DMS79 (cell line): ENCODE data around the gene PJA2.

Source experiments
- DNase-seq: peaks from one replicate; lab custom pipeline; 2025; lab: John Stamatoyannopoulos, UW

The PJA2 gene

DNA sequence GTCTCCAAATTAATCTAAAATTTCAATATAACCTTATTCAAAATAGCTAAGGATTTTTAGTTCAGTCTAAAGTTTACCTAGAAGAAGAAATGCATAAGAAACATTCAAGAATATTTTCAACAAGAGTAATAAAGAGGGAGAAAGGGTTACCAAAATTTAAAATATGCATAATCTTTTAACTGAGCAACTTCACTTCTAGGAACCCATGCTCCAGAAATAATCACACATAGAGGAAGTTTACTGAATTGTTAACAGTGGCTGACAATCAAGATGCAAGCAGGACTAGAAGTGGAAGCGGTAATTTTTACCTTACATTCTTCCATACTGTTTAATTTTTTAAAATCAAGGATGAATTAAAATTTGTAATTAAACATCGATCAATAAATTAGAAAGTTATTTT lies 1.9 kb downstream of the PJA2 start:
- DNase-seq = no peak

DNA sequence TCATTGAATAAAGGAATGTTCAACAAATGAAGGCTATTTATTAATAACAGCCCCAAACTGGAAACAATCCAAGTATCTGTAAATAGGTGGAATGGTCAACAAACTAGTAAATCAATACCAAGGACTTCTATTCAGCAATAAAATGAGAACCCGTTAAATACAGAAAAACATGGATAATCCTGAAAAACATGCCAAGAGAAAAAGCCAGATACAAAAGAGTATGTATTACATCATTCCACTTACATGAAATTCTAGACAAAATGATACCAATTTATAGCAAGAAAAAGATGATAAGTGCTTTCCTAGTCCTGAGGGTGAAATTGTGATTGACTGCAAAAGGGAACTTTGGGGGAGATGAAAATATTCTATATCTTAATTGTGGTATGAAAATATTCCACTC lies 3.1 kb downstream of the PJA2 start:
- DNase-seq = no peak

DNA sequence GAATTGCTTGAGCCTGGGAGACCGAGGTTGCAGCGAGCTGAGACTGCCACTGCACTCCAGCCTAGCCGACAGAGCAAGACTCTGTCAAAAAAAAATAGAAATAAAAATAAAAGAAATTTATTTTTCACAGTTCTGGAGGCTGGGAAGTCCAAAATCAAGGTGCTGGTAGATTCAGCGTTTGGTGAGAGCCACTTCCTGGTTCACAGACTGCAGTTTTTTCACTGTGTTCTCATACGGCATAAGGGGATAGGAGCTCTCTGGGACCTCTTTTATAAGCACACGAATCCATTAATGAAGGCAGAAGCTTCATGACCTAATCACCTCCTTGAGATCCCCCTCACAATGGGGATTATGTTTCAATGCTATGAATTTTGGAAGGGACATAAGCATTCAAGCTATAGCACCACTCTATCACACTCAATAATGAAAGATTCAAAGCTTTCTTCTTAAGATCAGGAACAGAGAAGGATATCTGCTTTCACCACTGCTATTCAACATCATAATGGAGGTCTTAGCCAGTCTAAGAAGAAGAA lies 5.3 kb downstream of the PJA2 start:
- DNase-seq = no peak

DNA sequence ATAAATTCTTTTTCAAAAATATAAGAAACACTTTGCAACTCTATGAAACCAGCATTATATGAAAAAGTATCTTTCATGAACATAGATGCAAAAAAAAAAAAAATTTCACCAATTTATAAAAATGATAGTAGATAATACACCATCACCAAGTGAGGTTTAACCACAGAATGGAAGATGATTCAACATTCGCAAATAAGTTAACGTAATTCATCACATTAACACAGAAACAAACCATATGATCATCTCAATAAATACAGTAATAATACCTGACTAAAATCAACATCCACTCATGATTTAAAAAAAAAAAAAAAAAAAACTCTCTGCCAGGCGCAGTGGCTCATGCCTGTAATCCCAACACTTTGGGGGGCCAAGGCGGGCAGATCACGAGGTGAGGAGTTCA lies 6.3 kb downstream of the PJA2 start:
- no peak for DNase-seq

DNA sequence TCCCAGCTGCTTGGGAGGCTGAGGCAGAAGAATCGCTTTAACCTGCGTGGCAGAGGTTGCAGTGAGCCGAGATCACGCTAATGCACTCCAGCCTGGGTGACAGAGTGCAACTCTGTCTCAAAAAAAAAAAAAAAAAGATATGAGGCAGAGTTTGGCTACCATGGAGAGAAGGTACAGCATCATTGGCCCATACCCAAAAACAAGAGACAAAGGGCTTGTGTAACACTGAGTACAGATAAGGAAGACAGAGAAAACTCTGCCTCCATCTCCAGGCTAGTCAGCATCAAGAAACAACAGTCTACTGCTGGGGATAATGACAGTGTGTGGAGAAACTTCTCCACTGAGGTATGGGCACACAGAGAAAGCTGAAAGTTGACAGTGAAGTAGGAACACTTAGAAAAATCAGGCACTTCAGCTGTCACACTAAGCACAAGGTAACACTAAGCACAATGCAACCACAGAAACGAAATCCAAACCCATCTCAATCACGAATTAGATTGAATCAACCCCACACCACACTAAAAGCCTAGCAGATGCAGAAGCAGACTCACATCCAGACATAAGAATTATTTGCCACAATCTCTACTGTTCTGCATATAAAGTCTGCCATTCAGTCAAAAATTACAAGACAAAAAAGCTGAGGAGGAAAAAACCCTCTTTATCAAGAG lies 10.5 kb downstream of the PJA2 start:
- no peak for DNase-seq

DNA sequence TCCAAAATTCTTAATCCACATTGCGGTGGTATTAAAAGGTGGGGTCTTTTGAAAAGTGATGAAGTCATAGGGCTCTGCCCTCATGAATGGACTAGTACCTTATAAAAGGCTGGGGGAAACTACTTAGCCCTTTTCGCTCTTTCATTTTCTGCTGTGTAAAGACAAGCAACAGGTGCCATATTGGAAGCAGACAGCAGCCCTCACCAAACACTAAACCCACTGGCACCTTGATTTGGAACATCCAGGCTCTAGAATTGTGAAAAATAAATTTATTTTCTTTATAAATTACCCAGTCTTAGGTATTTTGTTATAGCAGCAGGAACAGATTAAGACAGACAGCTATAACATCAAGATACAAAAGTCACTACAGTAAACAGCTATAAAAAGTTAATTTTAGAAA lies 12.8 kb downstream of the PJA2 start:
- no peak for DNase-seq

DNA sequence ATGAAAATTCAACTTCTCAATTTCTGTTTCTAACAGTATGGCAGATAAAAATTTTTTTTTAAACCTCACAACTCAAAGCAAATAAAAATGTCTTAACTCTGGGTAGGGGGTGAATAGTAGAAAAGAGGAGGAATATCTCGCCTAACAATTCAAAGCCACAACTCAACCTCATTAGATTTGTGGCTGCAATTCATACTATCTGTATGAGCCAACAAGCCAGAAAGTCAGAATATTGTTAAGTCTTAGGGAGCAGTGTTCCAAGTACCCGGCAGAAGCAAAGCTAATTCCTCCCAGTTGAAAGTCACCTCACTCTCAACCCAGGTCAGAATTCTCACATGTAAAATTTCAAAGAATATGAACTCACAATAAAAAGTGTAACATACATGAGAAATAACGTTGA lies 15.0 kb downstream of the PJA2 start:
- no peak for DNase-seq

DNA sequence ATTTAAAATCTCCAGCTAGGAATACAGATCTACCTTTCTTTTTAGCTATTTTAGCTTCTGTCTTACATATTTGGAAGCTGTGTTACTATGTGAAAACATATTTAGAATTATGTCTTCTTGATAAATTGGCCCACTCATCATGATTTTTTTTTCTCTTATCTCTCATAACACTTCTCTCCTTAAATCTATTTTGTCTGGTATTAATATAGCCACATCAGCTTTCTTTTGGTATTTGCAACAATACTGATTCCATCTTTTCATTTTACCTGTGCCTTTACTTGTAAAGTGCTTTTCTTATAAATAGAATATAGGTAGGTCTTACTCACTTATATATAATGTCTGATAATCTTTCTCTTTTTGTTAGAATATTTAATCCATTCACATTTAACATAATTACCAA lies 19.6 kb downstream of the PJA2 start:
- DNase-seq = no peak

DNA sequence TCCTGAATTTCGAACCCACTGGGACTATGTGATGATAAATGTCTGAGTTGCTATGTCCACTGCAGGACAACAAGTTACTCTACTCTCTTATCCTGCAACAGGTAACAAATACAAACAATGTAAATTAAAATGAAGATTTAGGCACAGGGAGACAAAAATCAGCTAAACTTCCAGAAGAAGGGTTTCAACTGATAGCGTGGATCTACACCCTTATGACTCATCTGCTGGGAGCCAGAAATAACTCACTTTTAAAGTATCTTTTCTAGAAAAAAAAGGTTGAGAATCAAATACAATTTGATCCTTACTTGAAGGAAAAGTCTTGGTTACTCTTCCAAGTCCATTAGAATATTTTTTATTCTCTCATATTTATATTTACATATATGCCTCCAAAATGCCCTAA lies 21.4 kb downstream of the PJA2 start:
- no peak for DNase-seq

DNA sequence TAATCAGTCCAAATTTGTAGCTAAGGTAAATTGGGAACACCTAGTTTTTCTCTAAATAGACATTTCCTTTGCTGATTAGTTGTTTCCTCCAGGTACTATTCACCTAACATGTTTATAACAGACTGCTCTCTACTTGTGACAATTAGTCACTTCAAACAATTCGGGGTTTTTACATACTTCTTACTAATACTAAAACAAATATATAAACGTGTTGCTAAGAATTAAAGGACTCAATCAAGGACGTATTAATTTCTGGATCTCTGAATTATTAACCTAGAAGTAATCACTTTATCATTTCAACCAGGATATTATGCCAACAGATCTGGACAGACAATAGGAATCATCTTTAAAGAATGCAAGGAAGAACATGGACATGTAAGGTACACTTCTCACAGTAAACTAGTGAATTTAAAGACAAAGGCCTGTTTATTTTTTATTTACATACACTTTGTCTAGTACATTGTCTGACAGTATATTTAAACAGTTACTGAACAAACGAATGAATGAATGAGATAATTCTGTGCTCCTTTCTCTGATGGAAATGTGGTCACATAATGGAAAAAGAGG lies 22.3 kb downstream of the PJA2 start:
- no peak for DNase-seq

DNA sequence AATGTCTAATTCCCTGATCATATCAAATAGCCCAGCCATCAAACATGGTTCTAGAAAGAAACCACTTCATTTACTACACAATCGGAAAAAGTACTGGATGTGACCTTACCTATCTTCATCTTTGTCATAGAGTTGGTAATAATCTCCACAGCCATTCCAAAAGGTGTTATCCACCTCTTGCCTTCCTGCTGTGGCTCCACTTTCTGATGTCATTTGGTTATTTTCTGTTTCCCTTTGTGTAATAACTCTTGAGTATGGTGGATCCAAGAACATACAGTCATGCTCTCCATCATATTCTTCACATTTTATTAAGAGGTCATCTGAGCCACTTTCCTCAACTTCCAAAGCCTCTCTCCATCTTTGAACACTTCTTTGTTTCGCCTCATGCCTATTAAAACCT lies 31.7 kb downstream of the PJA2 start:
- DNase-seq = no peak

DNA sequence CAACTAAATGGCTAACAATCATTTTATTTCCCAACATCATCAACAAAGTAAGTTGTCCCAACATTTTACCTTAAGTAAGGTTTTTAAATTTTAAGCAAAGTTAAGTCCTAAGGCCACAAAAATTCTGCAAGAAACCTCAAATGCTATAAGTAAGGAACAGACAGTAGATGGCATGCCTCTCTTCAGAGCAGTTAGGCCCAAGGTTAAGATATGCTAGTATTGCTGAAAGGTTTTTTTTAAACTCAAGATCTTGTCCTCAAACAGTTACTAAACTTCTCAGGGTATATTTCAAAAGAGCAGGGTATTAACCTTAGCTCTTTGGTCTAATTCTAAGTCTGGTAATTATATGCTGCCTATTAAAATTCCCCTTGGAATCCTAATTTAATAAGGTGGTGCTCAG lies 35.1 kb downstream of the PJA2 start:
- no peak for DNase-seq

DNA sequence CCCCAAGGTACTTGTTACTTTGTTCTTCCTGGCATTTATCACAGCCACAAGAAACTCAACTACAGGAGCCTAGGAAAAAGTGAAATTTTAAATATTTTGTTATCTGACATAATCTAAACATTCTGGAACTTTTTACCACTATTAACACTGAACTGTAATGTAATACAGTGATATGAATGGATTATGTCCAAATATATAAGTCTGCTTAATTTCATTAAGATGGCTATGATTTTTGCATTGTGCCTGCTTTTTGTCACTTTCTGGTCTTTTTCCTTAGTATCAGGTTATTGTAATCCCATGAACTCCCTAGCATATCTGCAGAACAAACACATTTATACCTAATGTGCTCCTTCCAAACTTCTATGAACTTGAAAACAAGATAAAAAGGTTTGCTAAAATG lies 35.8 kb downstream of the PJA2 start:
- no peak for DNase-seq

DNA sequence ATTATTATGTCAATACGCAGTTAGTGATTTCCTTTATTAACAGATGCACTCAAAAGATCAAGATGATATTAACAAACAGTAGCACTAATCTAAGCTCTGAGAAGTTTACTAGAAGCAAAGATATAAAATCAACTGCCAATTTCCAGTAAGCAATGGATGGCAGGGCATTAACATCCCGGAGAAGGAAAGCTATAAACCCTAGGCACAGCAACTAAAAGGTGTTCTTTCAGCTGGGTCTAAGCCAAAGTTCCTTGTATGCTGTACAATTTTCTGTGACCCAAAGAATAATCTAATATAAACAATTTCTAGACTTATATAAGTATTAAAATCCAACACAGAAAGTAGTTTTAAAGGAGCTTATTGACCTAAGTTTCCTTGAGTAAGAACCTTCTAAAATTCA lies 39.4 kb downstream of the PJA2 start:
- DNase-seq = no peak

DNA sequence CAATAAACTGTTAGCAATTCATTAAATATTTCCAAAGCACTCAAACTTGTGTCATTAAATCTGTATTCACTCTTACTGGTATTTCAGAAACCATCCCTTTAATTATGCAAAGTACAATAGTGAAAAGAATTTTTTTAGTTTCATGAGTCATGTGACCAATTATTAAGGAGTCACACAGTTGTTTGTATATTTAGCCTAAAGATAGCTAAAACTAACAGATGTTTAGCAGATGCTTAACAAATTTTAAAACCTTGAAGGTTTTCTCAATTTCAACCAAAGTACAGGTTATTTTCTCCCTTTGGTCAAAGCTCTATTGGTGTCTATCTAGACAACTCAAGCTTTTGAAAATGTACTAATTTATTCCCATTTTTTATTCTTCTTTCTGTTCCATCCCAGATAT lies 44.1 kb downstream of the PJA2 start:
- DNase-seq = no peak

DNA sequence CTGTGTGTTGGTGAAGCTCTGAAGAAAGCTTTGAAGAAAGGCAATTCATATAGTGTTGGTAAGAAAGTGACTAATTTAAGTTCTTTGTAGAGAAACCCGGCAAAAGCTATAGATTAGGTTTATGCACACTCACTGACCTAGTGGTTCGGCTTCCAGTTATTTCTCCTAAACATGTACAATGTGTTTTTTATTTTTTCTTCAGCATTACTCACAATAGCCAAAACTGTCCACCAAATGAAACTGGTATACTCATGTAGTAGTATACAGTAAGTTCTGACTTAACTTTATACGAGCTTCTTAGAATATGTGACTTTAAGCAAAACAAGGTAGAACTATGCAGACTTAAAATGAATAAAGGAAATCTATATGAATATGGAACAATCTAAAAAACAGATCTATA lies 44.8 kb downstream of the PJA2 start:
- no peak for DNase-seq

DNA sequence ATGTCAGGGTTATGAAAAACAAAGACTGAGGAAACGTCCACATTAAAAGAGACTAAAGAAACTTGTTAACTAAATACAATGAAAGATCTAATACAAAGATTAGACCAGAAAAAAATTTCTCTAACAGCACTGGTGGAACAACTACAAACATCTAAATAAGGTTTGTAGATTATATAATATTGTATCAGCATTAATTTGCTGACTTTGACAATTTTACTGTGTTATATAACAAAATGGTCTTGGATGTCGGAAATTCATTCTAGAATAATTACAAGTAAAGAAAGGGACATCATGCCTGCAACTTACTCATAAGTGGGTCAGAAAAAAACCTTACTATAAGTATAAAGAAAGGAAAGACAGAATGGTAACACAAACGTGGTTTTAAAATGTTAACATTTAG lies 50.1 kb downstream of the PJA2 start:
- DNase-seq = no peak

DNA sequence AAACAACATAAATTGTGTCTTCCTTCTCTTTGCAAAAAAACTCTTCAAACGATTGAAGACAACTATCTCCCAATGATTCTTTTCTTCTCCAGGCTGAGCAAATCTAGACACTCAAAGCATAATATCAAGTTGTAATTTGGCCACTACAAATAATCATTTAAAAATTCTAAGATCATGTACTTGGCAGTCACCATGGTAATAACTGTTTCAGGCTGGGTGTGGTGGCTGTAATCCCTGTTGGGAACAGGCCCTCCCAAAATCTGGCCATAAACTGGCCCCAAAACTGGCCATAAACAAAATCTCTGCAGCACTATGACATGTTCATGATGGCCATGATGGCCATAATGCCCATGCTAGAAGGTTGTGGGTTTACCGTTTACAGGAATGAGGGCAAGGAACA lies 52.0 kb downstream of the PJA2 start:
- DNase-seq = no peak

DNA sequence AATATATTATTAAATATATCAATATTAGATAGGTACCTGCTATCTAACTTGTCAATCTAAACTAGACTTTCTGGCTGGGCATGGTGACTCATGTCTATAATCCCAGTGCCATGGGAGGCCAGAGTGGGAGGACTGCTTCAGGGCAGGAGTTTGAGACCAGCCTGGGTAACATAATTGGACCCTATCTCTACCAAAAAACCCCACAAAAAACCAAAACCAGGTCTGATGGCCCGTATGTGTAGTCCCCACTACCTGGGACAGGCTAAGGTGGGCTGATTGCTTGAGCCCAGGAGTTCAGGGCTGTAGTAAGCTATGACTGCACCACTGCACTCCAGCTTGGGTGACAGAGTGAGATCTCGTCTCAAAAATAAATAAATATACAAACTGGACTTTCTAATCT lies 55.0 kb downstream of the PJA2 start:
- DNase-seq = no peak

DNA sequence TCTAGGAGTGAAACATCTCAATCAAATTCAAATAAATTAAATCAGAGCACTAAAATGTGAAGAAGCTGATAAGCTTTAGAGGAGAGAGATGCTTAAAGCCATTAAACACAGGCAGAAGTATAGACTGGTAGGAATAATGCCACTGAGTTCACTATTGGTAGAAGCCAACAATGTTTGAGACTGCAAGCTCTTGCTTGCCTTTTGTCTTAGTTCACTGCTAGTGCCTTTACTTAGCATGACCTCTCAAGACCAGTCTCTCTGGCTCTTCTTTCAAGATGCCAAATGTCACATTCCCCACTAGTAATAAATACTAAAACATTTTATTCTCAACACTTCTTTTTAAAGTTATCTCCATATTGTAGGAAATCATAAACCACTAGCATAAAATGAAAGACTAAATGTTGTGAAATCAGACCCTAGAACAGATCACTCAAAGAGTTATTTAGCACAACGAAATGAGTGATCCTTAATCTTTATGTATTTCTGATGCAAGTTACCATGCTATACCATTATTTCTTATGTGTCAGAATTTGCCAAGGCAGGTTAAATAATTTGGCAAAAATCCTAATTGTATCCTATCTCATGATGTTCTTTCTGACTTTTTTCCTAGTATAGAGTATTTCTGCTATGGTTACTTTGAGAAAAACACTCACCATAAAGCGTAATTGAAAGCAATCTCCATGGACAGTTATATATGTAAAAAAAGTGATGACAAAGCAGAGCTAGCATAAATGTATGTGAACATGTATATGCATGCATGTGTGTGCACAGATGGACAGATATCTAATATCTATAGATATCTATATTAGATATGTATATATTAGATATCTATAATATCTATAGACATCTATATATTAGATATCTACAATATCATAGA lies 57.5 kb downstream of the PJA2 start:
- DNase-seq = no peak

DNA sequence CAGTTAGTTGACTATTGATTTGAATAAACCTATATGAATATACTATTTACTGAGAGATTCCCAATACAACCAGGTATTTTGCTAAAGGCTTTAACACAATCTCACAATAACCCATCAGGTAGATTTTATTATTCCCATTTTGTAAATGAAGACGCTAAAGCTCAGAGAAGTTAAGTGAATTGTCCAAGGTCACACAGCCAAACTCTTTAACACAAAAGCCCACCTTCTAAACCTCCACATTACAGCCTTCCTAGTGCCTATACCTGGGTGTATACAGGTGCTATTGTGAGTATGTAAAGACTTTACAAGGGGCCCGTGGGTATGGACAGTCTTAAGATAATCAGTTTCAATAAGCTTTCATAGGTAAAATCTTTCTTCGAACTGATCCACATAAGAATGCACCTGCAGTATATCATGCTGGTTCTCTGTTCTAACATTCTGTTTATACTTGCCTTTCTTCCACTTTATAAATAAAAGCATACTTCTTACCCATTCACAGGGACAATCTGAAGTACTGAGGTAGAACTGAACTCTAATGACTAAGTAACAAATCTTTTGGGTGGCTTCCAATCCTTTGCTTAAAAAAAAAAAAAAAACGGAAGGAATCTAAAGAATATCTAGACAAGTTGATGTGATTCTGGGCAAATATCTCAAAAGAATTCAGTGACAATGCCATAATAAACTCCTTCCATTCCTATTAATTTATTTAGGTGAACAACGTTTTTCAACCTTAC lies 59.1 kb downstream of the PJA2 start:
- DNase-seq = no peak

DNA sequence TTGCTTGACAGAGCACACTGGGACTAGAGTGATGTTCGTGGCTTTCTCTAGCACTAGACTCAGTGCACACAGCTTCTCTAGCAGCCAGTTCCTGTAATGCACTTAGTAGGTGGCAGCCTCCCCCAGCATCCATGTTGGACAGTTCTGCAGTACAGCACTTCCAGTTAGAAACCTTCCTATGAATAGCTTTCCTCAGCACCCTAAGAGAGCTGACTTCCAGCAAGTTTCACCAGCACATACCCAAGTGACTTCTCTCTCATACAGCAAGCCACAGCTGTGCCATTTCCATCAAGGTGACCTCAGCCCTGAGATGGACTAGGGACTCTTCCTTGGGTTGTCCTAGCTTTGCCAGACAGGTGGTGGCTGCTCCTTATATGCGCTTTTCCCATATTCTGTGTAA lies 60.4 kb downstream of the PJA2 start:
- DNase-seq = no peak
